HG03280 (cell line): ENCODE measurements around the gene KLK3.
"Not testable (repeated sequence)": the region's sequence is repeated elsewhere in the genome, so short reads cannot be mapped to it uniquely, and the experiment has no call there.

ENCODE experiments used
- ATAC-seq: cut with Tn5 transposase; IDR thresholded peaks from one replicate; pipeline ENCODE4 v1.9.1; 2021; ENCODE audit warnings: mild to moderate bottlenecking, moderate library complexity; ENCODE audit not compliant: unreplicated experiment

Gene KLK3

DNA sequence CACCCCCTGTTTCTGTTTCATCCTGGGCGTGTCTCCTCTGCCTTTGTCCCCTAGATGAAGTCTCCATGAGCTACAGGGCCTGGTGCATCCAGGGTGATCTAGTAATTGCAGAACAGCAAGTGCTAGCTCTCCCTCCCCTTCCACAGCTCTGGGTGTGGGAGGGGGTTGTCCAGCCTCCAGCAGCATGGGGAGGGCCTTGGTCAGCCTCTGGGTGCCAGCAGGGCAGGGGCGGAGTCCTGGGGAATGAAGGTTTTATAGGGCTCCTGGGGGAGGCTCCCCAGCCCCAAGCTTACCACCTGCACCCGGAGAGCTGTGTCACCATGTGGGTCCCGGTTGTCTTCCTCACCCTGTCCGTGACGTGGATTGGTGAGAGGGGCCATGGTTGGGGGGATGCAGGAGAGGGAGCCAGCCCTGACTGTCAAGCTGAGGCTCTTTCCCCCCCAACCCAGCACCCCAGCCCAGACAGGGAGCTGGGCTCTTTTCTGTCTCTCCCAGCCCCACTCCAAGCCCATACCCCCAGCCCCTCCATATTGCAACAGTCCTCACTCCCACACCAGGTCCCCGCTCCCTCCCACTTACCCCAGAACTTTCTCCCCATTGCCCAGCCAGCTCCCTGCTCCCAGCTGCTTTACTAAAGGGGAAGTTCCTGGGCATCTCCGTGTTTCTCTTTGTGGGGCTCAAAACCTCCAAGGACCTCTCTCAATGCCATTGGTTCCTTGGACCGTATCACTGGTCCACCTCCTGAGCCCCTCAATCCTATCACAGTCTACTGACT, at the start of gene KLK3:
KLK3 (plus strand) TSS at position 280 of the 775 bp plus-strand sequence; CDS start at position 321, 41 bp downstream.
- ATAC-seq, result no peak

DNA sequence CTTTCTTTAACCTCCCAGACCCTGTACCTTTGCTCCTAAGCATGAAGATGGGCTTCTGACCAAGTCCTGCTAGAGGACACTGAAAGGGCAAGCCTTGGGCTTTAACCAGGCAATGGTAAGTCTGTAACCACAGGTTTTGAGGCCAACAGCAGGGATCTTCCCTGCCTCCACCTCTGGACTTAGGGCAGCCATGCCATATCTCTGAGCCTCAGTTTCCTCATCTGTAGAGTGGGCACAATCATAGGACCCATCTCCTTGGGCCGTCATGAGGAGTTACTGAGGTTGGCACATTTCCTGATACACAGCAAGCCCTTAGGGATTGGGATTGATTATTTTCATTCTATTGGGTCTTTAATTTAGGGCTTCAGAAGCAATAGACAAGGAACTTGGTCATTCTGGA, 45.9 kb upstream of the KLK3 start:
- no peak for ATAC-seq

DNA sequence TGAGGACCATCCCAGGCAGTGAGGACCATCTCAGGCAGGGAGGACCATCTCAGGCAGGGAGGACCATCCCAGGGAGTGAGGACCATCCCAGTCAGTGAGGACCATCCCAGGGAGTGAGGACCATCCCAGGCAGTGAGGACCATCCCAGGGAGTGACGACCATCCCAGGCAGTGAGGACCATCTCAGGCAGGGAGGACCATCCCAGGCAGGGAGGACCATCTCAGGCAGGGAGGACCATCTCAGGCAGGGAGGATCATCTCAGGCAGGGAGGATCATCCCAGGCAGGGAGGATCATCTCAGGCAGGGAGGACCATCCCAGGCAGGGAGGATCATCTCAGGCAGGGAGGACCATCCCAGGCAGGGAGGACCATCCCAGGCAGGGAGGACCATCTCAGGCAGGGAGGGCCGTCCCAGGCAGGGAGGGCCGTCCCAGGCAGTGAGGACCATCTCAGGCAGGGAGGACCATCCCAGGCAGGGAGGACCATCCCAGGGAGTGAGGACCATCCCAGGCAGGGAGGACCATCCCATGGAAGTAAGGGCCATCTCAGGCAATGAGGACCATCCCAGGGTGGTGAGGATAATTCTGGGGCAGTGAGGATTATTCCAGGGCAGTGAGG, 43.0 kb upstream of the KLK3 start:
- ATAC-seq, result not testable (repeated sequence)

DNA sequence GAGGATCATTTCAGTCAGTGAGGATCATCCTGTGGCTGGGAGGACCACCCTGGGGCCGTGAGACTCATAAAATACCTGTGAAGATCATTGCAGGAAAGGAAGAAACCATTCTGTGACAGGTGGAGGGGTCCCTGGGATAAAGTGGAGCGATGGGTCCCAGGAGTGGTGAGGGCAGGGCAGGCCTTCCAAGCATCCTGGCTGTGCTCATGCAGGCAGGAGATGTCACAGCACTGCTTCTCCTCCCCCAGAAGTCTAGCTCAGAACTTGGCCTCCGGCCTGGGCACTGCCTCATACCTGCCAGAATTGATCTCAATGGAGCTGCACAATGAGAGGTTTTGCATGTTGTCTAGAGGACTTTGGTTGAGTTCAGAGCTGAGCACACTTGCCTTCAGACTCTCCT, 42.2 kb upstream of the KLK3 start:
- no peak for ATAC-seq

DNA sequence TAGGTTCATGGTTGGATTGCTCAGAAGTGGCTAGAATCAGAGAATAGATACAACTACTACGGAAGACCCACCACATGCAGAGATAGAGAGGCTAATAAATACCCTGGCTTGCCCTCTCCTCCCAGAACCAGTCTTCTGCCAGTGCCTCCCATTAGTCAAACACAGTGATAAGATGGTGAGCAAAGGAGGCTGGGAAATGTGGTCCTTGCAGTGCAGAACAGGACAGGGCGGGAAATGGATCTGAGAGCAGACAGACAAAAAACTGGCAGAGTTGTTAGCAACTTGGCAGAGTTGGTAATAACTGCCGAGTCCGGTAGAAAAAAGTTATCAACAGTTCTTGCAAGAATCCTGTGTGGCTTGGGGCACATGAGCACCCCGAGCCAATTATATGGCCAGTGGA, 39.8 kb upstream of the KLK3 start:
- no peak for ATAC-seq

DNA sequence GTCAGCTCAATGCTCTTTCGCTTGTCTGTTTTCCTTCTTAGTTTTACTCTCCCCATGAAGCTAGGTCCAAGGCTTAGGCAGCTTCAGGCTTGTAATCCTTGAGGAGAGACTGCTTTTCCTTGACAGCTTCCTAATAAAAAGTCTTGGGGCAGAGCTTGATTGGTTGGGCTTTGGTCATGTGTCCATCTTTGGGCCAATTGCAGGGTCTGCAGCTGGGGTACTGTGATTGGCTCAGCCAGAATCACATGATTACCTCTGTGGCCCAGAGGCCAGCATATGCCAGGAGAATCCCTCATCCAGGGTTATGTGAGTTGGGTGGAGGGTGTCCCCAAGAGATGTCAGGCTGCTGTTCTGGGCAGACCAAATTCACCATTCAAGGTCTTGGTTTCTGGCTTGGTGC, 39.3 kb upstream of the KLK3 start:
- ATAC-seq, result no peak

DNA sequence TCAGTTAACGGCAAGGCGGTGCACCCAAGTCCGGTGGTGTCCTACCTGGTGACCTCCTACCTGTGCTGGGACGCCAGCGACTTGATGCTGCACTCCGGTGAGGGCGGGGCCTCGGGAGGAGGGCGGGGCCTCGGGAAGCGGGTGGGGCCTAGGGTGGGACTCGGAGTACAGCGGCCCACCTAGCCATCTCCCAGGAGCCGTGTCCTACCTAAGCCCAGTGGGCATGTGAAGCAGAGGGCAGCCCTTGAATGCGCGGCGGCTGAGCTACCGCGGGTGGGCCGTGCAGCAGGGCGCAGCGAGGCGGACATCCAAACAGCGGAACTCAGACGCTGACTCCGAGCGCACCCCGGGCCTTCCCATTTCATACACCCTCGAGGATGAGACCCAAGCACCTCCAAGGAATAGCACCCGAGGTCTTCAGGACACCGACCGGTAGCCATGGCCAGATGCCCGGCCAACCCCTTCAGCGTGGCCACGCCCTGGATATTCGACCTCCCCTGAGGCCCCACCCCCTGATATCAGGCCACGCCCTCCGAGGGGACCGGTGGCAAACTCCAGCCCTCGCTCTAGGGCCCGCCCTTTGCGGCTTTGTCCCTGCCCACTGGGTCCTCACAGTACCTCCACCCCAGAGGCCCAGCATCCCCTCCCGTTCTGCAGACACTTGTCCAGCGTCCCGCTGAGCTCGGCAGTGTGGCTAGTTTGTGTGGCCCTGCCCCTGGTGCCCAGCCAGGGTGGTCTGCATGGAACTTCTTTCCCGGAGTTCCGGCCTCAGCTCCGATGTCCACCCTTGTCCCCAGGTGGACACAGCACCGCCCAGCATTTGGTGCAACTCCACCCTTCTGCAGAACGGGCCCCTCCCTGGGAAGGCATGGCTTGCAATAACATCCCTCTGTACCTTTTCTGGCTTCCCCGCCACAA, 36.5 kb upstream of the KLK3 start:
- ATAC-seq, result peak; percentile 55

DNA sequence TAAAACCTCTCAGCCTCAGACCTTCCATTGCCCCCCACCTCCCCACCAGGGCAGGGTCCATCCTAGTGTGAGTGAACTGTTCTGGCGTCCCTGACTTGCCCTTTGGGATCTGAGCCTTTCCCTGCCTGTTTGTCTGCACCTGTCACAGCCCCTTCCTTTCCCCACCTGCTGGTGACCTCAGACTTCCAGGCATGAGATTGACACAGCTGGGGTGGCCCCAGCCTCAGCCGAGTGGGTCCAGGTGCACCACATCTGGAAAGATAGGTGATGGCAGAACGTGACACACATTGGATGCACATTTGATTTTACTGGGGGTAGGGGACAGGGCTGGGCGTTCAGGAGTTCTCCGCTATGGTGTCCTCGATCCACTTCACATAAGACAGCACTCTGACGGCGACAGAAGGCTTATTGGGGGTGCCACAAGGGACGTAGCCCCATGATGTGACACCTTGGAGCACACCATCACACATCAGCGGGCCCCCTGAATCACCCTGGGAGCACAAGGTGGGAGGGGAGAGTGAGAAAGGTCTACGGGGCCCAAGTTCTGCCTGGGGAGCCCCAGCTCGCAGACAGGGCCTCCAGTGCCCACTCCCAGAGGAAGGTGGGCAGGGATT, 35.7 kb upstream of the KLK3 start:
- no peak for ATAC-seq

DNA sequence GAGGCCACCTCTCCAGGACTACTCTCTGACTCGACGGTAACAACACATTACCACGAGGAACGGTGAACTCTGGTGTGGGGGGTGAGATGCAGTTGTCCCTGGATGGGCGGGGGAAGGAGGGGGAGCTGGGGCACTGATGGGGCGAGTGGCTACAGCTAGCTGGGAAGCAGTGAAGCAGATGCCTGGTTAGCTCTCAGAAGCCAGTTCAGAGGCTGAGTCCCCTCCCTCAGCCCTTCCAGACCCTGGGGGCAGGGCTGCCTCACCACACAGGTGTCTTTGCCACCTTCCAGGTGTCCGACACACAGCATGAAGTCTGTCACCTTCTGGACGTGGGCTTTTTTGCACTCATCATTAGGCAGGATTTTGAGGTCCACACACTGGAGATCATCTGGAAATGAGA, 35.1 kb upstream of the KLK3 start:
- ATAC-seq, result no peak

DNA sequence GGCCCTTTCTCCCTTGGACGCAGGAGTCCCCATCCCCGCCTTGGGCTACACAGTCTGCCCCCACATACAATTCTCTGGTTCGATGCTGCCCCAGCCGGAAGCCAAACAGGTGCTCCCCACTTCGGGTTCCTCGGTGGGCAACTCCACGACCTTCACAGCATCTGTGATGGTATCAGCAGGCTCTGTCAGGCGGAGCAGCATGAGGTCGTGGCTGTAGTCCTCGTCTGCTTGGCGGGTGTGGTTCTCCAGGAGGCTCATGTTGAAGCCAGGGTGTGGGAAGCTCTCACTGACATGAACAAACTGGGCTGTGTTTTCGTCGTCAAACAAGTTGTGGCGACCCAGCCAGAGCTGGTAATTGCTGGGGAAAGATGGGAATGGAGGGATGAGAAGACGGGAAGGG, 34.6 kb upstream of the KLK3 start:
- ATAC-seq, result no peak

DNA sequence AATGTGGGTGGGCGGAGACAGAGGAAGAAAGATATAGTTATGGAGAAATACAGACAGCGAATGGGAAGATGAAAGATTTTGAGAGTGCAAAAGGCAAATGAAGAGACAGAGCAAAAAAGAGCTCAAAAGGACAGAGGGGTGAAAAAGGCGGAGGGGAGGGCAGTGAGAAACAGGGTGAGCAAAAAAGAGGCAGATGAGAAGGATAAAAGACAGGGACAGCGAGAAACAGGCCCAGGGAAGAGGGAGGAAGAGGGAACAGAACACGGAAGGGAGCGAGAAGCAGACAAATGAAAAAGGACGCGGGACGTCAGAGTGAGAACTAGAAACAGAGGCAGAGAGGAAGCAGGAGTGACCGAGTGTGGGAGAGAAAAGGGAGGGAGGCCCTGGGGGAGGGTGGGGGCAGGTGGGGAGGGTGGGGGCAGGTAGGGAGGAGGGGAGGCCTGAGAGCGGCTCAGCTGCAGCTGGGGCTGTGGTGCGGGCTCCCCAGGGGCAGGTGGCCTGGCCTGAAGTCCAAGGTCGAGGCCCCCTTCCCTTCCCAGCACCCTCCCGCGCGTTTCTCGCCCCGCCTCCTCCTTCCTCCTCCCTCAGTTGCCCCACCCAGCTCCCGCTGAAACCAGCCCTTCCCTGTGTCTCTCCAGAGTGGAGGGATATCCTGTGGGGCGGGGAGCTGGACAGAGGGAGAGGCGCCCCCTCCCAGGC, 34.0 kb upstream of the KLK3 start:
- ATAC-seq, result no peak

DNA sequence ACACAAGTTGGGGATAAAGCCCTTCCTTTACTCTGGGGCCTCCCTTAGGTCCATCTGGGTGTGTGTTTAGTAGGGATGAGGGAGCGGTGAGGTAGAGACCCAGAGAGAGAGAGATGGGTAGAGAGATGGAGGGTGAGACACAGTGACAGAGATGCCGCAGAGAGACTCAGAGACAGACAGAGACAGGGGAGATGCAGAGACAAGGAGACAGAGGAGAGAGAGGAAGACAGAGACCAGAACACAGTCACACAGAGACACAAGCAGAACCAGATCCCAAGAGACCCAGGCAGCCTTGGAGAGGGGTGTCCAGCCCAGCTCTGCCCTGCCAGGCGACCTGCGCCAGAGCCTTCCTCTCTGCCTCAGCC, 33.5 kb upstream of the KLK3 start:
- no peak for ATAC-seq

DNA sequence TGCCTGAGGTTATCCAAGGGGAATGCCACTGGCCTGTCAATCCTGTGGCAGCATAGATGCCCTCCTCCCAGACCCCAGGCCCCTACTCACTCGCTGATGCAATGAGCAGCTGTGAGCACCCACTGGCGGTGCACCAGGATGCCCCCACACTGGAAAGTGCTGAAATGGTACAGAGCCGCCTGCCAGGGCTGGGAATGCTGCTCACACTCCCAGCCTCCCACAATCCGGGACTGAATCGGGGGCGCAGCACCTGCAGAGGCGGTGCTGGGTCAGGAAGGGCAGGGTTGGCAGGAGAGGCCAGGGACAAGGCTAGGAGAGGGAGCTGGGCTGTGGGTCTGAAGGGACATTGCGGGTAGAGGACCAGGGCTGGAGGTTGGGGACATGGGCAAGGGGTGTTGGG, 33.1 kb upstream of the KLK3 start:
- ATAC-seq, result no peak

DNA sequence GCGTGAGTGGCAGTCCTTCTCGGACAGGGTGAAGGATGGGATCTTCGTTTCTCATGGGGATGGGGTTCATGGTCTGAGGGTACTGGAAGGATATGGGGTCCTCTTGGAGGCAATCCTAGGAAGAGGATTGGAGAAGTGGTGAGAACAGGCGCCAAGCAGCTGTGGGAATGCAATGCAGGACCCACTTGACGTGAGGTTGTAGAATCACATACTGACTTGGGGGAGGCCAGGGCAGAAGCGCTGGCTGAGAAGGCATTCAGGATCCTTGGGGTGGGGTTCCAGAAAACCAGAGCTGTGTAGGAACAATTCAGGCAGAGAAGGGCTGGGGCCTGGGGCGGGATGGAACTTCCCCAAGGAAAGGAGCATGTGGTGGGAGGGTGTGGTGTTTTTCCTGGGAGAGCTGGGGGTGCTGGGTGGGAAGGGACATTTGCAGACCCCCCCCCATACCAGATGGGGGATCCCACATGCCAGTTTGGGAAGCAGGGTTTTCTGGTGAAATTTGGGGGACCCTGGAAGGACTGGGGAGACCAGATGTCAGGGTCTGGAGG, 32.0 kb upstream of the KLK3 start:
- ATAC-seq, result no peak

DNA sequence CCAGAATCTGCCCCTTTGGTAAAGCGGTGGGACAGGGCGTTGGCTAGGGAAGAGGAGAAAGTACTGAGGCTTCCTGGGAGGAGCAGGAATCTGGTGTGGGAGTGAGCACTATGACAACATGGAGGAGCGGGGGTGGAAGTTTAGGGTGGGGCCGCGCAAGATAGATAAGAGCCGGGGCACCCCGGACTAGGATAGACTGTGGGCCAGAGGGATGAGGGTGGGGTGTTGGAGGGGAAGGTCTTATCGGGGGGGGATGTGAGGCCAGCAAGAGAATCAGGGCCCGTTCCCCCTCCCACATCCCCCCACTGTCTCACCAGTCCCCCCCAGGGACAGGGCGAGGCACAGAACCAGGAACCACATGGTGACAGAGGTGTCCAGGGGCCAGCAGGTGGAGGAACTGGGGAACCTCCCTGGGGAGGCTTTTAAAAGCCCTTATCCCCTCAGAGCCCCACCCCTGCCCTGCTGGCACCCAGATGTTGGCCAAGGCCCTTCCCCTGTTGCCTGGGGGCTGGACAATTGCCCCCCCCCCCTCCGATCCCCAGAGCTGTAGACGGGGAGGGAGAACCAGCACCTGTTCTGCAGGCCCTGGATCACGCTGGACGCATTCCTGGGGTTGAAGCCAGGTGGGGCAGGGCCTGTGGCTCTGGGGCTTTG, 31.2 kb upstream of the KLK3 start, which contains the start of gene KLK1:
KLK1 (minus strand) TSS at position 399 of the 654 bp plus-strand sequence; CDS start at position 360, 39 bp downstream.
- ATAC-seq, result no peak

DNA sequence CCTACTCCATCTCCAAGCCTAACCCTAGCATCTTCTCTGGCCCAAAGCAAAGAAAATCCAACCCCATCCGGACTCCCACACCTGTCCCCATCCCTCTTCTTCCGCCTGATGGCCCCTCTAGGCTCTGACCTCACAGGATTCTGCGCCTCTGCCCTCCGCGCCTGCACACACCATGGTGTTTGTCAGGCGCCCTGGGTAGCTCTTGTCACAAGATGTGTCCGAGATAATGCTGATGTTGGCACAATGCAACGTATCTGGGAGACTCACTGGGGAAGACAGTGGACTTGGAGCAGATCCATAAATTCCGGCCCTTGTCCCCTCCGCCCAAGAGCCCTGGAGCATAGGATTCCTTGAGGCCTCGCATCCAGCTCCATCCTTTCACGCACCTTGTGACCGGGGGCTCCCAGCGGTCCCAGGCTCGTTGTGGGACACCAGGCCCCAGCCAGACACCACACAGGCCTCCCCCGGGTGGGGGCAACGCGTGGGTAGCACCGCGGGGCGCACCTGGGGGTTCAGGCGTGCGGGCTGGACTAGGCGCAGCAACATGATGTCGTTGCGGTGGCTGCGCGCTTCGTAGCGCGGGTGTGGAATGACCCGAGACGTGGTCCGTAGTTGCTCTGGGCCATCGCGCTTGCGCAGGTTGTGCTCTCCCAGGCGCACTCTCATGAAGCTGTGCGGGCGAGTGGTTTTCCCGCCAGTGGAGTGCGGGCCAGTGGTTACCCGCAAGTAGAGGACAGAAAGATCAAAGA, 28.0 kb upstream of the KLK3 start:
- no peak for ATAC-seq

DNA sequence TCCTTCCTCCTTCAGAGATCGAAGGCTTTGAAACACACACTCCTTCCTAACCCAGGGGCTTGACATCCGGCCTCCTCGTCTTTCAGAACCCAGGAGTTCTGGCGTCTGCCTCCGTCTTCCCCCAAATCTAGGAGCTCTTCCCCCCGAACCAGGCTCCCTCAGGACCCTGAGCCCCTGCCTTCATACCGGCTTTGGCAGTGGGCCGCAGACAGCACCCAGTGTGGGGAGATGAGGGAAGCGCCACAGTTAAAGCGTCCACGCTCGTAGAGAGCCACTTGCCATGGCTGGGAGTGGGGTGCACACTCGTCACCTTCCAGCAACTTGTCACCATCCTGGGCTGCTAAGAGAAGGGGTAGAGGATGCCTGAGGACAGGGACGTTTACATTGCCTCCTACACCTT, 27.2 kb upstream of the KLK3 start:
- ATAC-seq, result no peak

DNA sequence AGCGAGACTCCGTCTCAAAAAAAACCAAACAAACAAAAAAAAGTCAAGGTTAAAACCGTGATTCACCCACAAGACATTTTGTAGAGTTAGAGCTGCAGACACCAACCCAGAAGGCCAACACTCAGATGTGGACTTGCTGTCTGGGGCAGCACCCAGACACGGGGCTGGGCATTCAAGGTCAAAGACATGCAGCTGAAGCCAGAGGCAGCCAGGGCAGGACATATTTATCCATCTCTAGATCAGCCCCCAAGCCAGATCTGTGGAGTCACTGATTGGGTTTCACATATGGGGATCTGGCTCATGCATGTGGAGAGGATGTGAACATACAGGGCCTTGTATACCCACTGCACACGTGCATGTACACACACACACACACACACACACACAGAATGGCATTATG, 24.9 kb upstream of the KLK3 start:
- no peak for ATAC-seq
